SKM-1 (cell line): ENCODE results near the gene TRMT11.
A peak's percentile ranks its signal among the peaks of the same experiment; 100 is the strongest.
"Not testable (repeated sequence)": the region's sequence is repeated elsewhere in the genome, so short reads cannot be mapped to it uniquely, and the experiment has no call there.

Source experiments
- DNase-seq: peaks from one replicate; lab custom pipeline; 2025; ENCODE audit not compliant: unreplicated experiment; lab: John Stamatoyannopoulos, UW

Gene TRMT11

DNA sequence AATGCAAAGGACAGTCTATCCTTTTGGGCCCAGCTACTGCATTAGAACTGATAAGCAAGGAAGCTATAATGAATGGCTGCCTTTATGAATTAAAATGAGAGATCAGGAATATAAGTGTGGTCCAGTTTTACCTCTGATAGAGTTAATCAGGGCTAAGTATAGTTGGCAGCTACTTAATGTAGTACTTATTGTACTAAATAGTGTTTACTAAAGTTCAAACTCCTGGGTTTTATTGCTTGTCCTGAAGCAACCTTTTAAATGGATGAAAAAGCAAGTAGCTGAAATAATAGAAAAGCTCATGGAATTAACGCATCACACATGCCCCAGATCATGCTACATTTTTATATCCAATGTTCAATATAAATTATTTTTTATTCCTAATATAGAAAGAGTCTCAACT, 5.3 kb downstream of the TRMT11 start:
- DNase-seq, result no peak

GRCh38 chr6:125994670-125995488, 8.5 kb downstream of the TRMT11 start:
- no peak for DNase-seq

DNA sequence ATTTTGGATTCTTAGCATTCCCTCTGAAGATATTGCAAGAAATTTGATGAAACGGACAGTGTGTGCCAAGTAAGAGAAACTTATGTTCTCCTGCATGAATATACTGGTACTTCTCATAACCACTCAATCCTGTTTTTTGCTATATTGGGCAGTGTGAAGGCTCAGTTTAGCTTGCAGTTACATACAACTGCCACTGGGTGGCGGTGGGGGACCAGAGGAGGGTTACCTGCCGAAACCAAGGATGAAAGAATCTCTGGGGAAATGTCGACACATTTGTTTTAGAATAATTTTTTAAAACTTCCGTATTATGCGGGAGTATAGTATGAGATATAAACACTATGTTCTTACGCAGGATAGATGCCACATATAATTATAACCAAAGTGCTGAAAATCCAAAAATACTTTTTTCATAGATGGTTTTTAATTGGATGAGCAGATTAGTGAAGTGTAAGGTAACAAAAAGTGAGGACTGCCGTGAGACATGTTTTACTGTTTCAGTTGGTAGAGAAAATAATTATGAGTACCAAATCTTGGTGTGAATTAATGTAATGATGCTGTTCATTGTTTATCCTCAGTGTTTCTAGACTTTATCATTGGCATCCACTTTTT, 9.7 kb downstream of the TRMT11 start:
- DNase-seq, result peak; percentile 43

GRCh38 chr6:126002755-126003679, 16.7 kb downstream of the TRMT11 start:
- DNase-seq, result no peak

DNA sequence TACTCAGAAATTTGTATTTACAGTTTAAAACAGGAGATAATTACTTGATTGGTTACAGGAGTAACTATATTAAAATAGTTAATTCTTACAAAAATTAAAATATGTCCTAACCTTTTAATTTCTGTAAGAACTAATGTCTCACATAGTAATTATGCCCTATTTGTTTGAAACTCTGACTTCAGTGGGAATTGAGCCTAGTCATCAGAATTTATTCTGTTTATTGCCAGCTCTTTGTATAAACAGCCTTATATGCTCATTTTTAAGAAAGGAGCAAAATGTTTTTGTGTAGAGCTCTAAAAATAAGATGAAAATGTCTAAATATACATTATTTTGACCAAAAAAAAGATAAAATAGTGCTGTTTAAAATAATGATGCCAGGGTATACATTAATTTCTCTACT, 21.5 kb downstream of the TRMT11 start:
- DNase-seq, result no peak

GRCh38 chr6:126010040-126010439, 23.7 kb downstream of the TRMT11 start:
- no peak for DNase-seq

DNA sequence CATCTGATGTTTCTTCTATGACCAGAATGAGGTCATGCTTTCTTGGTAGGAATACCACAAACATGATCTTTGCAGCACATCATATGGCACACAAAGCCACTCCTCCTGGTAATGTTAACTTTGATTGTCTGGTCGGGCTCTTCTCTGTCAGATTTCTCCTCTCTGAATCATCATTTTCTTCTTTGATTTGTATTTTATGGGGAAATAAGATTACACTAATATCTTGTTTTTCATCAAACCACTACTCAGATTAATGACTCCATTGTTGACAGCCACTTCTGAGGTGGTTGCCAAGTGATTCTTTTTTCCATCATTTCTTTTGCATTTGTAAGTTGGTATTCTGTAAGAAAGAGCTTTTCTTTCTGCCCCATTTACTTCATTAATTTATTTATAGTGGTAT, 29.5 kb downstream of the TRMT11 start:
- DNase-seq, result no peak

GRCh38 chr6:126016591-126016990, 30.3 kb downstream of the TRMT11 start:
- DNase-seq, result no peak

- no peak for DNase-seq
Measured at GRCh38 chr6:126017668-126018067, 31.3 kb downstream of the TRMT11 start.

- no peak for DNase-seq
Measured at GRCh38 chr6:126020305-126021050, 34.1 kb downstream of the TRMT11 start.

- not testable (repeated sequence) for DNase-seq
Measured at GRCh38 chr6:126023474-126023873, 37.1 kb downstream of the TRMT11 start.

- no peak for DNase-seq
Measured at GRCh38 chr6:126026001-126026400, 39.7 kb downstream of the TRMT11 start.

DNA sequence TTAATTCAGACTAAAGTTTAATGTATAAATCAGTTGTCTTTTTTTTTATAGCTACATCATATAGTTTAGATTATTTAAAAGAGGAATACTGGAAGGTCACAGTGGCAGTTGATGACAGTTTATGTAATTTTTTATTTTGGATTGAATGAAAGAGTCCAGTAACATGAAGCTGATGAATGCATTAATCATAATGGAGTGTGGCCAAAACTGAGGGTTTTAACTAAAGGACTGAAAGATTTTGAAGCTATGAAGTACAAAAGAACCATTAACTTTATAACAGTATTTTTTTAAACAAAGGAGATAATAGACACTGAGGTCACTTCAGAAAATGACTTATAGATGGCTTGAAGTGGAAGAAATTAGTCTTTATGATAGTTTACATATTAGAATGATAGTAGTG, 41.3 kb downstream of the TRMT11 start:
- no peak for DNase-seq

DNA sequence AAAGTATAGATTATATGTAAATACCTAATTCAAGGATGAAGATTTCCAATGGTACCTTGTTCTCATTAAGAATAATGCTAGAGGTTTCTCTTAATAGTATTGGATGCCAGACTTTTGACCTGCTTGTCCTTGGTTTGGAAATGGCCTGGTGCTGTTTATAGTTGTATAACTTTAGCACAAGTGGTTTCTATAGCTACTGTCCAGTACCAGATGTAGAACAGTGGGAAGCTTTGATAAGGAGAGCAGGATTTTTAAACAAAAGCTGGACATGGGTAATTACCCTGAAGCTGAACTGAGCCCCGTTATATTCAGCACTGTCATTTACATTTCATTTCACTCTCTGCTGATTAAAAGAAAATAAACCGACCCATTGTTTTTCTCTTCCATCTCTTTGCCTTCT, 43.7 kb downstream of the TRMT11 start:
- DNase-seq, result no peak

GRCh38 chr6:126033696-126034095, 47.4 kb downstream of the TRMT11 start:
- DNase-seq, result peak; percentile 32

GRCh38 chr6:126034656-126035055, 48.3 kb downstream of the TRMT11 start:
- DNase-seq, result no peak

- DNase-seq, result no peak
Measured at GRCh38 chr6:126035764-126036163, 49.4 kb downstream of the TRMT11 start.

DNA sequence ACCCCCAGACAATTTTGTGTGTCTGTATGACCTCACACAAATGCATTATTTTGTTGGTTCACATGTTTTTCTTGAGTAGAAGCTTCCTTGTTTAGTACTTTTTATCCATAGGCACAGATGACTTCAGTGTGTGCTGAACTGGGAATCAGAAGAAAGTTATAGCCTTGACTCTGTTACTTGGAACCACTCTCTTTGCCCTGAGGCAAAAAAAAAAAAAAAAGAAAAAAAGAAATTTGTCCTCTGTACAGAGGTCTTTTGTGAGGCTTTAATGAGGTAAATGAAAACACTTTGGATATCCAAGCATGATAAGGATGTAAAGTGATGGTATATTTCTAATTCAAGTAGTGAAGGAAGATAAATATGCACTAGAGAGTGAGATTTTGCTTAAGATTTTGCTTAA, 51.9 kb downstream of the TRMT11 start:
- no peak for DNase-seq

GRCh38 chr6:126039284-126039683, 52.9 kb downstream of the TRMT11 start:
- no peak for DNase-seq

DNA sequence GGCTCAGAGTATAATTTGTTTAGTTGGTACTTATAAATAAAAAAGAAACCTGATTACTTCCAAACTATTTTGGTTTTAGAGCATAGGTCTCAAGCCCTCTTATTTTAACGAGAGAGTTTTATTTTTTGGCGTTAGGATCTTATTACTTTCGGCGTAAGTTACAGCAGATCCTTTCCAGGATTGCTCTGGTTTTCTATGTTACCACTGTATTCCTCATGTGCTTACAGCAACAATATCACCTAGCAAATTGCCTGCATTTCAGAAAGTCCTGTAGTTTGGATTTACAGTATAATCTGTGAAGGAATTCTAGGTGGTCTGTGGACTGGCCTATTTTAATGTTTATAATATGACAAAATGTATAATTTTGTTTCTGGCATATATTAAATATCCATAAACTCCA, 54.1 kb downstream of the TRMT11 start:
- no peak for DNase-seq

DNA sequence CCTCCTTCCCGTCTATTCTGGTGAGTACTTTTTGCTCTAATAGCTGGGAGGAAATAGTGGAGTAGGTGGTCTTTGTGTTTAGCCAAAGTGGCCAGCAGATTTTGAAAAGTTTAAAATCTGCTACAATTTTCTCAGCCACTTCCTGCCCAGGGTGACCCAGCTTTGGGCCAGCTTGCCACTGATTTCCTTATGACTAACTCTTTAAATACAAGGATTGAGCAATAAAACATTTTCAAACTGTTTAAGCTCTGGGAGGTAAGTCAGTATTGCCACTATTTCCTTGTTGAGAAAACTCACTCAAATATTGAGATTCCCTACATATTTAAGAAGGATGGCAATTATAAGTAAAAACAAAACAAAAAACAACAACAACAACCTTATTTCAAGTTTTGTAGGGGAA, 54.5 kb downstream of the TRMT11 start:
- peak; percentile 81 for DNase-seq
